NCI-H2227 (cell line): ENCODE results near the gene CCNF.

Experiments
- DNase-seq: peaks from one replicate; lab custom pipeline; 2025; ENCODE audit not compliant: unreplicated experiment; lab: John Stamatoyannopoulos, UW

CCNF gene

GRCh38 chr16:2455081-2455845 lies 26.0 kb downstream of the CCNF start:
- no peak for DNase-seq

- DNase-seq, result no peak
These were observed 27.4 kb downstream of the CCNF start for GRCh38 chr16:2456551-2457153.

- DNase-seq, result no peak
These were observed 28.0 kb downstream of the CCNF start for GRCh38 chr16:2457267-2457666.

- DNase-seq, result no peak
These were observed 28.7 kb downstream of the CCNF start for GRCh38 chr16:2457946-2458345.

GRCh38 chr16:2458887-2459646 lies 29.8 kb downstream of the CCNF start:
- peak; percentile 30 for DNase-seq

- peak; percentile 98 for DNase-seq
These were observed 30.6 kb downstream of the CCNF start, which contains the start of gene TEDC2 for GRCh38 chr16:2459647-2460390. TEDC2 (plus strand) TSS chr16:2460109; CDS start chr16:2460145, 36 bp downstream.

- no peak for DNase-seq
These were observed 31.1 kb downstream of the CCNF start for GRCh38 chr16:2460391-2460713.

- no peak for DNase-seq
These were observed 31.7 kb downstream of the CCNF start for GRCh38 chr16:2460916-2461315.

- no peak for DNase-seq
These were observed 33.0 kb downstream of the CCNF start for GRCh38 chr16:2462031-2462866.

GRCh38 chr16:2464333-2464732 lies 35.1 kb downstream of the CCNF start:
- no peak for DNase-seq

- DNase-seq, result no peak
These were observed 36.6 kb downstream of the CCNF start for GRCh38 chr16:2465653-2466415.

GRCh38 chr16:2466667-2467527 lies 37.6 kb downstream of the CCNF start:
- no peak for DNase-seq

- no peak for DNase-seq
These were observed 38.4 kb downstream of the CCNF start for GRCh38 chr16:2467528-2468232.

GRCh38 chr16:2468233-2468724 lies 39.0 kb downstream of the CCNF start:
- no peak for DNase-seq

GRCh38 chr16:2468725-2469398 lies 39.6 kb downstream of the CCNF start:
- DNase-seq, result no peak

- no peak for DNase-seq
These were observed 40.4 kb downstream of the CCNF start for GRCh38 chr16:2469399-2470233.

GRCh38 chr16:2470234-2470601 lies 41.0 kb downstream of the CCNF start:
- no peak for DNase-seq
